HCT116 (cell line): Measurements from ENCODE around the gene MISP. TPM values are rescaled to one million over a fixed set of nuclear protein-coding genes. Genes with fewer than 3 reads are reported as not detected.

Source experiments
- ATAC-seq: fragments of 200-7000 bp; cut with Tn5 transposase; 2 replicates; pipeline ENCODE4 v1.9.1; 2020; ENCODE audit warnings: mild to moderate bottlenecking, moderate library complexity
- BruUV-seq: library from RNA; stranded (reverse); fragments of 400-500 nt; replicated peaks from 2 replicates; lab custom pipeline; 2021; lab: Mats Ljungman, UMichigan
- CTCF ChIA-PET: fragments of 300-600 bp; sonication (Branson Sonifier 250); formaldehyde crosslinking; loops from one replicate; lab custom pipeline; 2021; ENCODE audit warnings: antibody characterized with exemption; lab: Charles Lee
- POLR2A ChIA-PET: fragments of 300-600, 350-600 bp; sonication (Branson Sonifier 250); formaldehyde crosslinking; loops from one replicate; lab custom pipeline; 2021; ENCODE audit warnings: antibody characterized with exemption; lab: Charles Lee
- RAD21 ChIA-PET, 2 experiments: fragments of 300-600 bp; sonication (Branson Sonifier 250); formaldehyde crosslinking; loops; one replicate each; lab custom pipeline; 2023; ENCODE audit warnings: low total read pairs in 2 of 2; ENCODE audit not compliant: uncharacterized antibody in 2 of 2, unreplicated experiment in 2 of 2, low non-redundant PET in 1 of 2; lab: Charles Lee
- DNase-seq: peaks from one replicate; pipeline ENCODE4 v3.0.0-alpha.2; 2010; ENCODE audit warnings: low read depth, low spot score
- H2AFZ ChIP-seq: fragments of 200-600 bp; shearing (Covaris generic), sonication (generic); 2 replicates; pipeline ENCODE4 v1.6.1; 2017; ENCODE audit warnings: low read depth, mixed run types, mixed read lengths, antibody characterized with exemption, low read length; ENCODE audit not compliant: poor library complexity, severe bottlenecking
- H3K27ac ChIP-seq: 2 replicates; pipeline ENCODE4 v1.5.1; 2012; ENCODE audit warnings: low read depth, low read length
- H3K27me3 ChIP-seq: fragments of 200-600 bp; sonication (generic); 2 replicates; pipeline ENCODE4 v1.6.1; 2016; ENCODE audit warnings: mixed run types, low read length, mixed read lengths; ENCODE audit not compliant: insufficient read depth
- H3K36me3 ChIP-seq, 2 experiments: fragments of 200-500 bp in 1 of 2; fragments of 200-600 bp in 1 of 2; sonication (Bioruptor generic) in 1 of 2; sonication (generic) in 1 of 2; 2 replicates each; pipeline versions ENCODE4 v1.5.1 to v1.6.1; 2014 to 2016; ENCODE audit warnings: low read length in 2 of 2, inconsistent platforms in 1 of 2, mixed read lengths in 1 of 2, mixed run types in 1 of 2; ENCODE audit not compliant: insufficient read depth in 2 of 2, control insufficient read depth in 1 of 2
- H3K4me1 ChIP-seq, 2 experiments: fragments of 200-600 bp in 1 of 2; sonication (generic) in 1 of 2; 2 replicates each; pipeline versions ENCODE4 v1.5.1 to v1.6.1; 2012 to 2017; ENCODE audit warnings: low read length in 2 of 2, inconsistent platforms in 1 of 2, mild to moderate bottlenecking in 1 of 2, mixed read lengths in 1 of 2, mixed run types in 1 of 2, moderate library complexity in 1 of 2; ENCODE audit not compliant: insufficient read depth in 2 of 2, control insufficient read depth in 1 of 2
- H3K4me2 ChIP-seq: fragments of 200-600 bp; sonication (generic); 2 replicates; pipeline ENCODE4 v1.6.1; 2017; ENCODE audit warnings: mixed run types, low read length, mixed read lengths
- H3K4me3 ChIP-seq, 2 experiments: fragments of 200-600 bp in 1 of 2; sonication (generic) in 1 of 2; replicated peaks in 1 of 2; 2 replicates each; pipeline ENCODE4 v1.5.1; 2011 to 2016; ENCODE audit warnings: low read length in 2 of 2, control low read depth in 1 of 2, low read depth in 1 of 2, mild to moderate bottlenecking in 1 of 2, mixed read lengths in 1 of 2, mixed run types in 1 of 2
- H3K79me2 ChIP-seq: fragments of 200-600 bp; sonication (generic); 2 replicates; pipeline ENCODE4 v1.6.1; 2017; ENCODE audit warnings: mild to moderate bottlenecking, mixed run types, low read length, moderate library complexity, mixed read lengths; ENCODE audit not compliant: insufficient read depth
- H3K9ac ChIP-seq: fragments of 200-600 bp; sonication (generic); 2 replicates; pipeline ENCODE4 v1.6.1; 2016; ENCODE audit warnings: low read length, mixed read lengths
- H3K9me2 ChIP-seq: fragments of 200-600 bp; sonication (generic), shearing (Covaris generic); 2 replicates; pipeline ENCODE4 v1.6.1; 2017; ENCODE audit warnings: mixed run types, mild to moderate bottlenecking, moderate library complexity; ENCODE audit not compliant: insufficient read depth
- H3K9me3 ChIP-seq, 2 experiments: fragments of 200-500 bp in 1 of 2; fragments of 200-600 bp in 1 of 2; sonication (Bioruptor generic) in 1 of 2; sonication (generic) in 1 of 2; 2 replicates each; pipeline ENCODE4 v1.6.1; 2014 to 2017; ENCODE audit warnings: low read length in 2 of 2, mixed read lengths in 2 of 2, inconsistent platforms in 1 of 2, low read depth in 1 of 2, mild to moderate bottlenecking in 1 of 2, mixed run types in 1 of 2, moderate library complexity in 1 of 2; ENCODE audit not compliant: control insufficient read depth in 1 of 2, insufficient read depth in 1 of 2
- H4K20me1 ChIP-seq: fragments of 200-600 bp; sonication (generic), shearing (Covaris generic); 2 replicates; pipeline ENCODE4 v1.6.1; 2017; ENCODE audit warnings: mixed run types, mild to moderate bottlenecking, moderate library complexity; ENCODE audit not compliant: insufficient read depth
- CBX3 ChIP-seq: IDR thresholded peaks from 2 replicates; pipeline ENCODE4 v1.6.1; 2012; ENCODE audit warnings: low read depth
- EGR1 ChIP-seq: IDR thresholded peaks from 2 replicates; pipeline ENCODE4 v1.6.1; 2012; ENCODE audit warnings: low read depth
- JUND ChIP-seq: IDR thresholded peaks from 2 replicates; pipeline ENCODE4 v1.6.1; 2012
- MAX ChIP-seq: IDR thresholded peaks from 2 replicates; pipeline ENCODE4 v1.6.1; 2012
- SP1 ChIP-seq: IDR thresholded peaks from 2 replicates; pipeline ENCODE4 v1.6.1; 2012; ENCODE audit warnings: low read depth
- intact Hi-C: fragments of 100-400 bp; cut with micrococcal nuclease; formaldehyde crosslinking; loops from 2 replicates; pipeline ENCODE4 v1.10.0; 2022
- total RNA-seq: library from RNA; stranded (reverse); gene quantifications from one replicate; pipeline ENCODE4 v1.2.1, GENCODE V29; 2021; ENCODE audit not compliant: unreplicated experiment

MISP gene
- total RNA-seq, 1 experiment from 2014 or later, result 38.2 TPM

- Histone ChIP-seq H3K4me2 (no peak overlapping the region), H3K9me2 (no peaks in the 10 kb centered on the region), H3K4me3 (no peak overlapping the region), H2AFZ (no peak overlapping the region), H3K27ac (no peak overlapping the region), H3K36me3 (no peaks in the 10 kb centered on the region), H4K20me1 (no peaks in the 10 kb centered on the region), H3K4me1 (peaks cover 21 to 29% of the 10 kb centered on the region in 2 experiments), H3K27me3 (no peaks in the 10 kb centered on the region), H3K9me3 (no peaks in the 10 kb centered on the region), H3K79me2 (no peaks in the 10 kb centered on the region), H3K9ac (no peak overlapping the region)
- POLR2A ChIA-PET, result no interaction called here
- TF ChIP-seq SP1 (no peak), MAX (0 out of 2 replicates have a peak, but pooled peaks have one; percentile 40)
- DNase-seq, result no peak
- ATAC-seq, result no peak
- intact Hi-C loops, result no loop called here
- CTCF ChIA-PET, result no interaction called here
- no TSS peak for BruUV-seq
- RAD21 ChIA-PET, result no interaction called here
Measured at GRCh38 chr19:778910-779653, 28.2 kb downstream of the MISP start.

- H3K36me3 ChIP-seq, result no peaks in the 10 kb centered on the region
- ChIA-PET CTCF (no interaction called here), POLR2A (no interaction called here), RAD21 (no interaction called here)
- no peaks in the 10 kb centered on the region for H3K79me2 ChIP-seq
- TF ChIP-seq EGR1 (no peak), SP1 (no peak), CBX3 (no peak), JUND (no peak)
- no peaks in the 10 kb centered on the region for H3K9me3 ChIP-seq
- ATAC-seq (no peak), DNase-seq (no peak)
- H3K27ac ChIP-seq, result no peak overlapping the region
- intact Hi-C loops, result no loop called here
- no peak overlapping the region for H3K9ac ChIP-seq
- H2AFZ ChIP-seq, result no peak overlapping the region
- no TSS peak for BruUV-seq
- H3K9me2 ChIP-seq, result no peaks in the 10 kb centered on the region
- no peaks in the 10 kb centered on the region for H3K27me3 ChIP-seq
- no peak overlapping the region for H3K4me2 ChIP-seq
- no peaks in the 10 kb centered on the region for H4K20me1 ChIP-seq
- H3K4me3 ChIP-seq, result no peak overlapping the region
- peaks cover 30 to 38% of the 10 kb centered on the region in 2 experiments for H3K4me1 ChIP-seq
Measured at GRCh38 chr19:780935-781334, 30.0 kb downstream of the MISP start.
